Left renal pelvis (tissue), 4 donors: ENCODE data around the gene PITX1. TPM values are rescaled to one million over a fixed set of nuclear protein-coding genes. Genes with fewer than 3 reads are reported as not detected.

ENCODE experiments used
- polyA plus RNA-seq, 4 donors: library from polyadenylated mRNA; unstranded; fragments of 120-200 nt; gene quantifications; one replicate each; pipeline ENCODE4 v1.2.1, GENCODE V29; 2013; ENCODE audit not compliant: insufficient read length in 4 of 4

Gene PITX1
- polyA plus RNA-seq, 4 donors: not detected

Other genes starting within 250 kb of the PITX1 start
- gene C5orf24, start 188.3 kb downstream of the PITX1 start, polyA plus RNA-seq: 100 to 1,000 TPM in 2 of 4 donors, 10 to 100 TPM in 2; 83.2 to 119 (median 101) TPM
- gene TXNDC15, start 159.9 kb downstream of the PITX1 start, polyA plus RNA-seq: 100 to 1,000 TPM in 2 of 4 donors, 10 to 100 TPM in 2; 80.8 to 140 (median 105) TPM
- 10 to 100 TPM in 3 of 4 donors, 1 to 10 TPM in 1; 5.7 to 17.1 (median 13.0) TPM for gene PCBD2, start 129.1 kb downstream of the PITX1 start, polyA plus RNA-seq
- gene CATSPER3, start 66.3 kb downstream of the PITX1 start, polyA plus RNA-seq: 1 to 10 TPM in 3 of 4 donors, under 1 TPM in 1; 0.67 to 1.8 (median 1.2) TPM